CD4-positive, alpha-beta T cell treated with Interleukin-12 subunit alpha and Interleukin-12 subunit beta, for 1 hour (primary cell): ENCODE data around the gene BRF1.
"Not testable (repeated sequence)": the region's sequence is repeated elsewhere in the genome, so short reads cannot be mapped to it uniquely, and the experiment has no call there.

Source experiments
- DNase-seq: peaks from one replicate; pipeline ENCODE4 v3.0.0-alpha.2; 2020

Gene BRF1

GRCh38 chr14:105332350-105332874, 31.6 kb upstream of the BRF1 start:
- no peak for DNase-seq

- no peak for DNase-seq
These were observed 31.0 kb upstream of the BRF1 start for GRCh38 chr14:105331575-105332349.

GRCh38 chr14:105330491-105330895, 29.7 kb upstream of the BRF1 start:
- DNase-seq: no peak

GRCh38 chr14:105329411-105330150, 28.8 kb upstream of the BRF1 start:
- DNase-seq: no peak

GRCh38 chr14:105328678-105329390, 28.0 kb upstream of the BRF1 start:
- no peak for DNase-seq

- DNase-seq: no peak
These were observed 27.4 kb upstream of the BRF1 start for GRCh38 chr14:105328070-105328677.

GRCh38 chr14:105327695-105328045, 26.9 kb upstream of the BRF1 start:
- not testable (repeated sequence) for DNase-seq

- DNase-seq: no peak
These were observed 26.3 kb upstream of the BRF1 start for GRCh38 chr14:105326891-105327694.

- DNase-seq: no peak
These were observed 25.7 kb upstream of the BRF1 start for GRCh38 chr14:105326568-105326867.

GRCh38 chr14:105325716-105326567, 25.1 kb upstream of the BRF1 start:
- no peak for DNase-seq

- DNase-seq: no peak
These were observed 24.5 kb upstream of the BRF1 start for GRCh38 chr14:105325303-105325702.

- no peak for DNase-seq
These were observed 24.1 kb upstream of the BRF1 start for GRCh38 chr14:105324871-105325270.

GRCh38 chr14:105324080-105324778, 23.4 kb upstream of the BRF1 start:
- no peak for DNase-seq

- DNase-seq: no peak
These were observed 22.9 kb upstream of the BRF1 start for GRCh38 chr14:105323663-105324062.

- DNase-seq: no peak
These were observed 22.2 kb upstream of the BRF1 start for GRCh38 chr14:105322791-105323556.

- DNase-seq: no peak
These were observed 16.7 kb upstream of the BRF1 start for GRCh38 chr14:105317546-105317945.

- no peak for DNase-seq
These were observed 16.2 kb upstream of the BRF1 start for GRCh38 chr14:105316968-105317510.

- DNase-seq: no peak
These were observed 15.8 kb upstream of the BRF1 start for GRCh38 chr14:105316577-105316941.

- DNase-seq: no peak
These were observed 15.3 kb upstream of the BRF1 start for GRCh38 chr14:105315941-105316576.
